ACC112 (cell line): Measurements from ENCODE around the gene TCFL5.
A peak's percentile ranks its signal among the peaks of the same experiment; 100 is the strongest.
"Not testable (repeated sequence)": the region's sequence is repeated elsewhere in the genome, so short reads cannot be mapped to it uniquely, and the experiment has no call there.

Source experiments
- H2AFZ ChIP-seq: fragments of 200-600 bp; sonication (generic); one replicate; pipeline ENCODE4 v1.6.0; 2017; ENCODE audit warnings: antibody characterized with exemption, low read length; ENCODE audit not compliant: unreplicated experiment
- H3K27ac ChIP-seq: fragments of 200-600 bp; sonication (generic); 2 replicates; pipeline ENCODE4 v1.5.1; 2014; ENCODE audit warnings: low read depth, mild to moderate bottlenecking, antibody characterized with exemption, low read length, moderate library complexity
- H3K27me3 ChIP-seq: fragments of 200-600 bp; sonication (generic); 2 replicates; pipeline ENCODE4 v1.6.1; 2014; ENCODE audit warnings: mild to moderate bottlenecking, antibody characterized with exemption, low read length, moderate library complexity, mixed read lengths; ENCODE audit not compliant: insufficient read depth
- H3K36me3 ChIP-seq: fragments of 200-600 bp; sonication (generic); 2 replicates; pipeline ENCODE4 v1.6.1; 2016; ENCODE audit warnings: mild to moderate bottlenecking, antibody characterized with exemption, low read length, moderate library complexity, mixed read lengths; ENCODE audit not compliant: insufficient read depth
- H3K4me1 ChIP-seq: fragments of 200-600 bp; sonication (generic); one replicate; pipeline ENCODE4 v1.6.1; 2016; ENCODE audit warnings: low read length, mixed read lengths; ENCODE audit not compliant: insufficient read depth, unreplicated experiment, control insufficient read depth
- H3K4me3 ChIP-seq: fragments of 200-600 bp; sonication (generic); 2 replicates; pipeline ENCODE4 v1.5.1; 2014; ENCODE audit warnings: mild to moderate bottlenecking, low read depth, low read length
- H3K79me2 ChIP-seq: fragments of 200-600 bp; sonication (generic); one replicate; pipeline ENCODE4 v1.6.0; 2016; ENCODE audit warnings: low read length; ENCODE audit not compliant: control insufficient read depth, unreplicated experiment, insufficient read depth

Gene TCFL5

DNA sequence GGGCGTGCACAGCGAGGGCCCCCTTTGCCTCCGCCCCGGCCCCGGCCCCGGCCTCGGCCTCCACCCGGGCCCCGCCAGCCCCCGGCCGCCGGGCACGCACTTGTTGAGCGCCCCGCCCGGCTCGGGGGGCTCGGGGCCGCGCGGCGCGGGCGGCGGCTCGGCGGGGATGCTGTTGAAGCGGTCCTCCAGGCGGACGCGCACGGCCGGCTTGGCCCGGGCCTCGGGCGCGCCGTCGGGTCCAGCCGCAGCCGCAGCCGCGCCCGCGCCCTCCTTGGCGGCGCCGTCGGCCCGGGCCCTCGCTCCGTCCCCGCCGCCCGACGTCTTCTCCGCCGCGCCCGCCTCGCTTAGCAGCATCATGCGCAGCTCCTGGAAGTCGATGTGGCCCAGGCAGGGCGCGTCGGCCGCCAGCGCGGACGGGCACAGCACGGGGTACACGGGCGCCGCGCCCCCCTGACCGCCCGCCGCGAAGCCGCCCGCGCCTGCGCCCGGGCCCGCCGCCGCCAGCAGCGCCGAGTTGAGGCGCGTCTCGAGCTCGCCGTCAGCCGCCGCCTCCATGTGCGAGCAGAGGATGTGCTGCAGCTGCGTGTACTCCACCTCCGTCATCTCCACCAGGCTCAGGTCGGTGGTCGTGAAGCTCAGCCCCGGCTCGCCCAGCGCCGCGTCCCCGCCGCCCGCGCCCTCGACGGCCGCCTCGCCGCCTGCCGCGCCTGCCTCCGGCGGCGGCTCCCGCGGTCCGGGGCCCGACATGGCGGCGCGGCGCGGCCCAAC lies 514 bp downstream of the TCFL5 start:
- H3K79me2 ChIP-seq, result peaks cover 25% of the 10 kb centered on the region
- H2AFZ ChIP-seq, result peak overlapping the region; percentile 54
- H3K27ac ChIP-seq, result no peak overlapping the region

DNA sequence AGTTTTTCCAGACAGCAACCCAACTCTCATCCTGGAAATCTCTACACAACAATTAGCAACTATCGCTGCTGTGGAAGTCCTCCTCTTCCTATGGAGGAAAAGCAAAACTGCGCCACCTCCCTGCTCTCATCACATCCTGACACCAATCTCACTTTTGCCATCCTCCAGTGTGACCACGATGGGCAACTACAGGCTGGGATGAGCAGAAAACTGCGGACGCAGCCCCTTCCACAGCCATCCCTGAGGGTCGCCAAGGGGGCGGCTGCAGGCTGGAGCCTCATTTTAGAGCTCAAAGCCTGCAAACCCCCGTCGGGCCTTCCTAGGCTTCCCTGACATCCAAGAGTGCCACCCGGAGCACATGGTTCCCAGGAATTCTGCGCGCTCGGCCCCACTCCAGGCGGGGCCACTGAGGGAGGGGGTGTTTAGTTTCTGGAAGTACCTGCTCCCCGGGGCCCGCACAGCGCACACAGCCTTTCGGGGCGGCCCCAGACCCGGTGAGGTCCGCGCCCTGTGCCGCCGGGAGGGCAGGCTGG lies 1.2 kb downstream of the TCFL5 start:
- H3K4me3 ChIP-seq, result peak overlapping the region; percentile 74
- no peak overlapping the region for H2AFZ ChIP-seq
- peaks cover 2% of the 10 kb centered on the region for H3K4me1 ChIP-seq
- no peaks in the 10 kb centered on the region for H3K27me3 ChIP-seq
- H3K27ac ChIP-seq, result no peak overlapping the region
- H3K36me3 ChIP-seq, result peaks cover 4% of the 10 kb centered on the region; the same call in 1 of the 2 replicates
- peaks cover 25% of the 10 kb centered on the region for H3K79me2 ChIP-seq

More for the DNA sequence above, 514 bp downstream of the TCFL5 start:
- peaks cover 2% of the 10 kb centered on the region for H3K4me1 ChIP-seq
- peak overlapping the region; percentile 74 for H3K4me3 ChIP-seq
- H3K36me3 ChIP-seq, result peaks cover 4% of the 10 kb centered on the region; the same call in 1 of the 2 replicates
- H3K27me3 ChIP-seq, result no peaks in the 10 kb centered on the region

- Histone ChIP-seq H2AFZ (no peak overlapping the region), H3K27ac (no peak overlapping the region), H3K36me3 (peaks cover 8% of the 10 kb centered on the region), H3K4me1 (peaks cover 2% of the 10 kb centered on the region), H3K4me3 (peak overlapping the region; percentile 74), H3K79me2 (peaks cover 25% of the 10 kb centered on the region), H3K27me3 (no peaks in the 10 kb centered on the region)
Observed at GRCh38 chr20:62859721-62860120, 1.9 kb downstream of the TCFL5 start.

DNA sequence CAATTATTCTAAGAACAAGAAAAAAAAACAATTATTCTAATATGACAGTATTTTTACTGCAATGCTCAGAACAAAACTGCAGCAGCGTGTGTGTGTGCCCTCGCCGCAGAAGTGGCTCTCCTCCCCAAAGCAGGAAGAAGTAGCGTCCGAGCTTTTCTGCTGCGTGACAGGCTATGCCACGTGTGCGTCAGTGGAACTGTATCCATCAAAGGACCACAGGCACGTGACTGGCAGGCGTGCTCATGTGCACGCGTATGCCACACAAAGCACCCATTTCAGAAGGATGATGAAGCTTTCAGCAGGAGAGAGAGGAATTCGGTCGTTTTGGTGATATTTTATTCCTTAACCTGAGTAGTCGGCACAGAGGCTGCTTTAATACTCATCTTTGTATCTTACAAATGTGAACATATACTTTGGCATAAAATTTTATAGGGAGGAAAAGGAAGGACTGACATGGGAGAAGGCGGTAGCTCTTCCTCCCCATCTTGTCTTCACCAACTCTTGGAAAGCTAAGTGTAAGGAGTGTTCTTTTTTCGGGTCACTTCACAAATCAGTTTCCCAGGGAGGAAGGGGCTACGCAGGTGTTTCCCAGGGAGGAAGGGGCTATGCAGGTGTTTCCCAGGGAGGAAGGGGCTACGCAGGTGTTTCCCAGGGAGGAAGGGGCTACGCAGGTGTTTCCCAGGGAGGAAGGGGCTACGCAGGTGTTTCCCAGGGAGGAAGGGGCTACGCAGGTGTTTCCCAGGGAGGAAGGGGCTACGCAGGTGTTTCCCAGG lies 3.4 kb downstream of the TCFL5 start:
- Histone ChIP-seq H3K4me3 (no peak overlapping the region), H3K36me3 (peaks cover 15% of the 10 kb centered on the region), H3K79me2 (peaks cover 25% of the 10 kb centered on the region), H3K4me1 (peaks cover 2% of the 10 kb centered on the region), H2AFZ (no peak overlapping the region), H3K27me3 (no peaks in the 10 kb centered on the region), H3K27ac (no peak overlapping the region)

DNA sequence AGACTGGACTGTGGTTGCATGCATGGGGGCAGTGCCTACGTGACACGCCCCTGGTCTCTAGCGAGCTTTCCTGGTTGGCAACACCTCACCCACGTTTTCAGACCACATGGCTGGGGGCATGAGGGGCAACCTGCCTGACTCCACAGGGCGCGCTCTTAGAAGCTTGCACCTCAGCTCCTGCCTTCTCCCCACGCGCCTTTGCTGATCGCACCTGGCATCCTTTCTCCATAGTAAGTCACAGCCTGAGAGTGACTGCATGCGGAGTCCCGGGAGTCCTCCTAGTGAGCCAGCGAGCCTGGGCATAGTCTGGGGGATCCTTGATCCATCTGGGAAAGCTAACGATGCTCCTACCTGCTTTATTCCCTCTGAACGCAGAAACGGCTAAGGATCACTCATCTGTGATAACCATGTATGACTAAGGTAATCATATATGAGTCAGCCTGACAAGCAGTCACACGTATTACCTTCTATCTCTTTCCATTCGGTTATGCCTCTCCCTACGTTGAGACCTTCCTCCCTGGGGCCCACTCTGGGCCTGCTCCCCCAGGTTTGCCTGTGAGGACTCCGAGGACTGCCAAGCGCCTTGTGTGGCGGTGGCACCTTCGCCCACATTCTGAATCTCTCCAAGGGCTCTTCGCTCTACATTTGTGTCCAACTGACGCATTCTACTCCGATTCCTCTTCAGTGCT lies 4.5 kb downstream of the TCFL5 start:
- no peak overlapping the region for H2AFZ ChIP-seq
- H3K27me3 ChIP-seq, result no peaks in the 10 kb centered on the region
- no peak overlapping the region for H3K4me3 ChIP-seq
- H3K79me2 ChIP-seq, result peaks cover 25% of the 10 kb centered on the region
- no peak overlapping the region for H3K27ac ChIP-seq
- peaks cover 15% of the 10 kb centered on the region for H3K36me3 ChIP-seq
- peaks cover 2% of the 10 kb centered on the region for H3K4me1 ChIP-seq

DNA sequence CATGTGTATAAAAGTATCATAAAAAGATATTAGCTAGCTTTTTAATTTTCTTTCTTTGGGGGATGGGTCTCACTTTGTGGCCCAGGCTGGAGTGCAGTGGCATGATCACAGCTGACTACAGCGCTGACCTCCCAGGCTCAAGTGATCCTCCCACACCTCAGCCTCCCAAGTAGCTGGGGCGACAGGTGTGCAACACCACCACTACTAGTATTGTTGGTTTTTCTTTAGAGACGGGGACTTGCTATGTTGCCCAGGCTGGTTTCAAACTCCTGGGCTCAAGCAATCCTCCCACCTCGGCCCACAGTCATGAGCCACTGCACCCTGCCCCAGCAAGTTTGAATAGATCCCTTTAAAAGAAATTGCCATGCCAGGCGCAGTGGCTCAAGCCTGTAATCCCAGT lies 6.5 kb downstream of the TCFL5 start:
- Histone ChIP-seq H3K4me1 (no peaks in the 10 kb centered on the region), H3K4me3 (no peak overlapping the region), H3K79me2 (peaks cover 17% of the 10 kb centered on the region), H3K36me3 (peaks cover 15% of the 10 kb centered on the region), H3K27me3 (no peaks in the 10 kb centered on the region), H3K27ac (no peak overlapping the region), H2AFZ (no peak overlapping the region)

DNA sequence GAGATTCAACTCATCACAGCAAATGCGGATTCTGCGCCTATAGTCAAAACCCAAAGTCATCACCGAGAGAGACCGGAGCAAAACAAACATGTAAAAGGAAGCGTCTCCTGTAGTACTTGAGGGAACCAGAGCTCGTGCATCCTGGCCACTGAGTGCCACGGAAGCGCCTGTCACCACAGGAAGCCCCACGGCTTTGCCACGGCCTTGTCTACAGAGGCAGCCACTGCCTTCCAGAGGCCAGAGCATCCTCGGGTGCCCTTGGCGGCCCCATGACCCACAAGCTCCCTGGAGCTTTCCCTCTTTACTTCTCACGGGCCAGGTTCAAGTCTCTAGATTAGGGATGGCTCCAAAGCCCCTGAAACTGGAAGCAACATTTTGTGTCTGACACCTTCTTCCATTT lies 7.5 kb downstream of the TCFL5 start:
- Histone ChIP-seq H3K36me3 (peaks cover 15% of the 10 kb centered on the region), H3K27ac (no peak overlapping the region)

GRCh38 chr20:62853304-62853703 lies 8.3 kb downstream of the TCFL5 start:
- not testable (repeated sequence) for H2AFZ ChIP-seq, H3K4me3 ChIP-seq, H3K79me2 ChIP-seq, H3K27me3 ChIP-seq, H3K4me1 ChIP-seq, H3K27ac ChIP-seq
- peaks cover 15% of the 10 kb centered on the region for H3K36me3 ChIP-seq

More for the DNA sequence above, 7.5 kb downstream of the TCFL5 start:
- H3K4me1 ChIP-seq, result no peaks in the 10 kb centered on the region
- peaks cover 7% of the 10 kb centered on the region for H3K79me2 ChIP-seq
- H3K27me3 ChIP-seq, result no peaks in the 10 kb centered on the region
- H3K4me3 ChIP-seq, result no peak overlapping the region
- H2AFZ ChIP-seq, result no peak overlapping the region

DNA sequence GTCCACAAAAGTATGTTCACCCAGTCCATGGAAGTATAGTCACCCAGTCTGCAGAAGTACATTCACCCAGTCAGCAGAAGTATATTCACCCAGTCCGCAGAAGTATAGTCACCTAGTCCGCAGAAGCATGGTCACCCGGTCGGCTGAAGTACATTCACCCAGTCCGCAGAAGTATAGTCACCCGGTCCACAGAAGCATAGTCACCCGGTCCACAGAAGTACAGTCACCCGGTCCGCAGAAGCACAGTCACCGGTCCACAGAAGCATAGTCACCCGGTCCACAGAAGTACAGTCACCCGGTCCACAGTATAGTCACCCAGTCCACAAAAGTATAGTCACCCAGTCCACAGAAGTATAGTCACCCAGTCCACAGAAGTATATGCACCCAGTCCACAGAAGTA lies 8.8 kb downstream of the TCFL5 start:
- peaks cover 15% of the 10 kb centered on the region for H3K36me3 ChIP-seq
- no peak overlapping the region for H3K4me3 ChIP-seq
- no peak overlapping the region for H3K27ac ChIP-seq
- no peaks in the 10 kb centered on the region for H3K27me3 ChIP-seq
- no peaks in the 10 kb centered on the region for H3K79me2 ChIP-seq
- no peaks in the 10 kb centered on the region for H3K4me1 ChIP-seq
- H2AFZ ChIP-seq, result no peak overlapping the region

- Histone ChIP-seq H3K4me3 (no peak overlapping the region), H2AFZ (no peak overlapping the region), H3K36me3 (peaks cover 15% of the 10 kb centered on the region), H3K79me2 (no peaks in the 10 kb centered on the region), H3K4me1 (no peaks in the 10 kb centered on the region), H3K27me3 (no peaks in the 10 kb centered on the region), H3K27ac (no peak overlapping the region)
Observed at GRCh38 chr20:62852196-62852595, 9.4 kb downstream of the TCFL5 start.
